ENCODE measurements around the gene CHADL.

Gene CHADL

GRCh38 chr22:41230401-41230785 is 10.3 kb downstream of the CHADL start:
- Mint-ChIP-seq H3K9me3 (no peaks in the 10 kb centered on the region), H3K27me3 (ENCODE audit: low read depth) (no peaks in the 10 kb centered on the region), H3K4me1 (ENCODE audit: low read depth) (no peaks in the 10 kb centered on the region), H3K4me3 (no peak overlapping the region), H3K27ac (no peak overlapping the region), H3K36me3 (ENCODE audit: low read depth) (peaks cover 6% of the 10 kb centered on the region)
- no peak for DNase-seq (ENCODE audit: low spot score)

- Mint-ChIP-seq H3K36me3 (ENCODE audit: low read depth) (peaks cover 7% of the 10 kb centered on the region), H3K4me3 (no peak overlapping the region), H3K4me1 (ENCODE audit: low read depth) (no peaks in the 10 kb centered on the region), H3K27me3 (ENCODE audit: low read depth) (no peaks in the 10 kb centered on the region), H3K9me3 (no peaks in the 10 kb centered on the region), H3K27ac (no peak overlapping the region)
- DNase-seq (ENCODE audit: low spot score) = no peak
These were observed 10.9 kb downstream of the CHADL start for GRCh38 chr22:41229730-41230400.

GRCh38 chr22:41229215-41229614 is 11.5 kb downstream of the CHADL start:
- DNase-seq (ENCODE audit: low spot score) = no peak
- H3K4me1 Mint-ChIP-seq (ENCODE audit: low read depth) = no peaks in the 10 kb centered on the region
- no peak overlapping the region for H3K27ac Mint-ChIP-seq
- H3K36me3 Mint-ChIP-seq (ENCODE audit: low read depth) = peaks cover 10% of the 10 kb centered on the region
- no peaks in the 10 kb centered on the region for H3K9me3 Mint-ChIP-seq
- H3K4me3 Mint-ChIP-seq = no peak overlapping the region
- H3K27me3 Mint-ChIP-seq (ENCODE audit: low read depth) = no peaks in the 10 kb centered on the region

- Mint-ChIP-seq H3K4me1 (ENCODE audit: low read depth) (no peaks in the 10 kb centered on the region), H3K9me3 (no peaks in the 10 kb centered on the region), H3K27ac (peak overlapping the region; percentile 12), H3K4me3 (no peak overlapping the region), H3K36me3 (ENCODE audit: low read depth) (peaks cover 18% of the 10 kb centered on the region), H3K27me3 (ENCODE audit: low read depth) (no peaks in the 10 kb centered on the region)
- DNase-seq (ENCODE audit: low spot score) = no peak
These were observed 13.7 kb downstream of the CHADL start for GRCh38 chr22:41226723-41227655.

GRCh38 chr22:41223535-41223934 is 17.2 kb downstream of the CHADL start:
- Mint-ChIP-seq H3K36me3 (ENCODE audit: low read depth) (peaks cover 24% of the 10 kb centered on the region), H3K4me3 (no peak overlapping the region), H3K9me3 (no peaks in the 10 kb centered on the region), H3K27me3 (ENCODE audit: low read depth) (no peaks in the 10 kb centered on the region), H3K27ac (no peak overlapping the region), H3K4me1 (ENCODE audit: low read depth) (no peaks in the 10 kb centered on the region)
- DNase-seq (ENCODE audit: low spot score) = no peak

- H3K4me3 Mint-ChIP-seq = no peak overlapping the region
- DNase-seq (ENCODE audit: low spot score) = no peak
- H3K27ac Mint-ChIP-seq = no peak overlapping the region
- H3K27me3 Mint-ChIP-seq (ENCODE audit: low read depth) = no peaks in the 10 kb centered on the region
- H3K4me1 Mint-ChIP-seq (ENCODE audit: low read depth) = peaks cover under 1% of the 10 kb centered on the region
- H3K9me3 Mint-ChIP-seq = no peaks in the 10 kb centered on the region
- peaks cover 24% of the 10 kb centered on the region for H3K36me3 Mint-ChIP-seq (ENCODE audit: low read depth)
These were observed 17.8 kb downstream of the CHADL start for GRCh38 chr22:41222846-41223507.

GRCh38 chr22:41217553-41218157 is 23.1 kb downstream of the CHADL start:
- H3K9me3 Mint-ChIP-seq = no peaks in the 10 kb centered on the region
- H3K4me3 Mint-ChIP-seq = peak overlapping the region; percentile 75
- H3K27me3 Mint-ChIP-seq (ENCODE audit: low read depth) = no peaks in the 10 kb centered on the region
- H3K36me3 Mint-ChIP-seq (ENCODE audit: low read depth) = peaks cover 38% of the 10 kb centered on the region
- H3K27ac Mint-ChIP-seq = peak overlapping the region; percentile 88
- peak; percentile 37 for DNase-seq (ENCODE audit: low spot score)
- H3K4me1 Mint-ChIP-seq (ENCODE audit: low read depth) = peaks cover 24% of the 10 kb centered on the region

GRCh38 chr22:41216984-41217383 is 23.7 kb downstream of the CHADL start:
- H3K4me1 Mint-ChIP-seq (ENCODE audit: low read depth) = peaks cover 24% of the 10 kb centered on the region
- peaks cover 40% of the 10 kb centered on the region for H3K36me3 Mint-ChIP-seq (ENCODE audit: low read depth)
- no peaks in the 10 kb centered on the region for H3K9me3 Mint-ChIP-seq
- peak overlapping the region; percentile 88 for H3K27ac Mint-ChIP-seq
- DNase-seq (ENCODE audit: low spot score) = no peak
- peak overlapping the region; percentile 75 for H3K4me3 Mint-ChIP-seq
- no peaks in the 10 kb centered on the region for H3K27me3 Mint-ChIP-seq (ENCODE audit: low read depth)

- H3K4me1 Mint-ChIP-seq (ENCODE audit: low read depth) = peaks cover 24% of the 10 kb centered on the region
- DNase-seq (ENCODE audit: low spot score) = no peak
- H3K36me3 Mint-ChIP-seq (ENCODE audit: low read depth) = peaks cover 37% of the 10 kb centered on the region
- no peaks in the 10 kb centered on the region for H3K27me3 Mint-ChIP-seq (ENCODE audit: low read depth)
- peak overlapping the region; percentile 55 for H3K27ac Mint-ChIP-seq
- H3K4me3 Mint-ChIP-seq = peak overlapping the region; percentile 75
- no peaks in the 10 kb centered on the region for H3K9me3 Mint-ChIP-seq
These were observed 24.8 kb downstream of the CHADL start for GRCh38 chr22:41215926-41216325.

GRCh38 chr22:41215409-41215808 is 25.3 kb downstream of the CHADL start:
- H3K27me3 Mint-ChIP-seq (ENCODE audit: low read depth) = no peaks in the 10 kb centered on the region
- H3K36me3 Mint-ChIP-seq (ENCODE audit: low read depth) = peaks cover 41% of the 10 kb centered on the region
- H3K27ac Mint-ChIP-seq = no peak overlapping the region
- H3K9me3 Mint-ChIP-seq = no peaks in the 10 kb centered on the region
- H3K4me3 Mint-ChIP-seq = no peak overlapping the region
- no peak for DNase-seq (ENCODE audit: low spot score)
- H3K4me1 Mint-ChIP-seq (ENCODE audit: low read depth) = peaks cover 24% of the 10 kb centered on the region

GRCh38 chr22:41206719-41207118 is 34.0 kb downstream of the CHADL start:
- peak overlapping the region; percentile 26 for H3K27ac Mint-ChIP-seq
- H3K4me1 Mint-ChIP-seq (ENCODE audit: low read depth) = peaks cover 13% of the 10 kb centered on the region
- H3K9me3 Mint-ChIP-seq = no peaks in the 10 kb centered on the region
- peak overlapping the region; percentile 62 for H3K4me3 Mint-ChIP-seq
- H3K36me3 Mint-ChIP-seq (ENCODE audit: low read depth) = peaks cover 17% of the 10 kb centered on the region
- H3K27me3 Mint-ChIP-seq (ENCODE audit: low read depth) = peaks cover 14% of the 10 kb centered on the region
- no peak for DNase-seq (ENCODE audit: low spot score)

- Mint-ChIP-seq H3K27ac (peak within 1 kb of the TSS; percentile 94), H3K4me3 (peak within 1 kb of the TSS; percentile 96), H3K4me1 (ENCODE audit: low read depth) (peaks cover 13% of the 10 kb centered on the region), H3K36me3 (ENCODE audit: low read depth) (peaks cover 13% of the 10 kb centered on the region), H3K9me3 (no peaks in the 10 kb centered on the region), H3K27me3 (ENCODE audit: low read depth) (peaks cover 17% of the 10 kb centered on the region)
- peak; percentile 99 for DNase-seq (ENCODE audit: low spot score)
These were observed 35.5 kb downstream of the CHADL start, which contains the start of gene L3MBTL2 for GRCh38 chr22:41204992-41205900. Gene L3MBTL2, plus strand, starts transcription at chr22:41205312. Its CDS starts 51 bp downstream, at chr22:41205363.

- DNase-seq (ENCODE audit: low spot score) = no peak
- H3K4me1 Mint-ChIP-seq (ENCODE audit: low read depth) = peaks cover 13% of the 10 kb centered on the region
- peak overlapping the region; percentile 70 for H3K27ac Mint-ChIP-seq
- no peaks in the 10 kb centered on the region for H3K9me3 Mint-ChIP-seq
- peaks cover 8% of the 10 kb centered on the region for H3K36me3 Mint-ChIP-seq (ENCODE audit: low read depth)
- H3K4me3 Mint-ChIP-seq = peak overlapping the region; percentile 64
- peaks cover 23% of the 10 kb centered on the region for H3K27me3 Mint-ChIP-seq (ENCODE audit: low read depth)
These were observed 36.7 kb downstream of the CHADL start for GRCh38 chr22:41204066-41204465.

Measured in T-helper 2 cell treated with Interferon-gamma antibody and Interleukin-4, amounts not matched to agents 5 μg/mL and 100 μg/mL, for 36 hours (primary cell).